Ishikawa (cell line): ENCODE data around the gene RIMS4.

Experiments used
- CEBPB ChIP-seq: IDR thresholded peaks from 2 replicates; pipeline ENCODE4 v1.6.1; 2012
- CREB1 ChIP-seq: IDR thresholded peaks from 2 replicates; pipeline ENCODE4 v1.6.1; 2012; ENCODE audit warnings: low read depth
- EGR1 ChIP-seq: IDR thresholded peaks from 2 replicates; pipeline ENCODE4 v1.6.1; 2012
- EP300 ChIP-seq: IDR thresholded peaks from 2 replicates; pipeline ENCODE4 v1.6.1; 2012; ENCODE audit warnings: borderline replicate concordance
- FOXM1 ChIP-seq: IDR thresholded peaks from 2 replicates; pipeline ENCODE4 v1.6.1; 2012; ENCODE audit warnings: low read depth, borderline replicate concordance
- MAX ChIP-seq: IDR thresholded peaks from 2 replicates; pipeline ENCODE4 v1.6.1; 2012
- NFIC ChIP-seq: IDR thresholded peaks from 2 replicates; pipeline ENCODE4 v1.6.1; 2012
- RAD21 ChIP-seq: IDR thresholded peaks from 2 replicates; pipeline ENCODE4 v1.6.1; 2012; ENCODE audit warnings: low read depth
- TAF1 ChIP-seq: IDR thresholded peaks from 2 replicates; pipeline ENCODE4 v1.6.1; 2012; ENCODE audit warnings: low read depth, mild to moderate bottlenecking
- TCF12 ChIP-seq: IDR thresholded peaks from 2 replicates; pipeline ENCODE4 v1.6.1; 2012; ENCODE audit warnings: low read depth
- TEAD4 ChIP-seq: IDR thresholded peaks from 2 replicates; pipeline ENCODE4 v1.6.1; 2012
- YY1 ChIP-seq: IDR thresholded peaks from 2 replicates; pipeline ENCODE4 v1.6.1; 2012; ENCODE audit warnings: low read depth
- ZBTB7A ChIP-seq: IDR thresholded peaks from 2 replicates; pipeline ENCODE4 v1.6.1; 2012; ENCODE audit warnings: low read depth
- TF ChIP-seq, protein P1 (sequence below): IDR thresholded peaks from 2 replicates; pipeline ENCODE4 v1.6.1; 2012; ENCODE audit warnings: low read depth, mild to moderate bottlenecking
- TF ChIP-seq, protein P2 (sequence below): IDR thresholded peaks from 2 replicates; pipeline ENCODE4 v1.6.1; 2012

RIMS4 gene

GRCh38 chr20:44781118-44781517 lies 29.2 kb downstream of the RIMS4 start:
- TF ChIP-seq CEBPB = no peak
- no peak for TF ChIP-seq TAF1
- TF ChIP-seq FOXM1 = no peak
- TF ChIP-seq RAD21 = no peak
- TF ChIP-seq EGR1 = no peak
- TF ChIP-seq TCF12 = no peak
- no peak for TF ChIP-seq MAX
- TF ChIP-seq YY1 = no peak
- no peak for TF ChIP-seq TEAD4
- no peak for TF ChIP-seq EP300
- no peak for TF ChIP-seq NFIC
- TF ChIP-seq, protein P1, sequence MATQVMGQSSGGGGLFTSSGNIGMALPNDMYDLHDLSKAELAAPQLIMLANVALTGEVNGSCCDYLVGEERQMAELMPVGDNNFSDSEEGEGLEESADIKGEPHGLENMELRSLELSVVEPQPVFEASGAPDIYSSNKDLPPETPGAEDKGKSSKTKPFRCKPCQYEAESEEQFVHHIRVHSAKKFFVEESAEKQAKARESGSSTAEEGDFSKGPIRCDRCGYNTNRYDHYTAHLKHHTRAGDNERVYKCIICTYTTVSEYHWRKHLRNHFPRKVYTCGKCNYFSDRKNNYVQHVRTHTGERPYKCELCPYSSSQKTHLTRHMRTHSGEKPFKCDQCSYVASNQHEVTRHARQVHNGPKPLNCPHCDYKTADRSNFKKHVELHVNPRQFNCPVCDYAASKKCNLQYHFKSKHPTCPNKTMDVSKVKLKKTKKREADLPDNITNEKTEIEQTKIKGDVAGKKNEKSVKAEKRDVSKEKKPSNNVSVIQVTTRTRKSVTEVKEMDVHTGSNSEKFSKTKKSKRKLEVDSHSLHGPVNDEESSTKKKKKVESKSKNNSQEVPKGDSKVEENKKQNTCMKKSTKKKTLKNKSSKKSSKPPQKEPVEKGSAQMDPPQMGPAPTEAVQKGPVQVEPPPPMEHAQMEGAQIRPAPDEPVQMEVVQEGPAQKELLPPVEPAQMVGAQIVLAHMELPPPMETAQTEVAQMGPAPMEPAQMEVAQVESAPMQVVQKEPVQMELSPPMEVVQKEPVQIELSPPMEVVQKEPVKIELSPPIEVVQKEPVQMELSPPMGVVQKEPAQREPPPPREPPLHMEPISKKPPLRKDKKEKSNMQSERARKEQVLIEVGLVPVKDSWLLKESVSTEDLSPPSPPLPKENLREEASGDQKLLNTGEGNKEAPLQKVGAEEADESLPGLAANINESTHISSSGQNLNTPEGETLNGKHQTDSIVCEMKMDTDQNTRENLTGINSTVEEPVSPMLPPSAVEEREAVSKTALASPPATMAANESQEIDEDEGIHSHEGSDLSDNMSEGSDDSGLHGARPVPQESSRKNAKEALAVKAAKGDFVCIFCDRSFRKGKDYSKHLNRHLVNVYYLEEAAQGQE = no peak

DNA sequence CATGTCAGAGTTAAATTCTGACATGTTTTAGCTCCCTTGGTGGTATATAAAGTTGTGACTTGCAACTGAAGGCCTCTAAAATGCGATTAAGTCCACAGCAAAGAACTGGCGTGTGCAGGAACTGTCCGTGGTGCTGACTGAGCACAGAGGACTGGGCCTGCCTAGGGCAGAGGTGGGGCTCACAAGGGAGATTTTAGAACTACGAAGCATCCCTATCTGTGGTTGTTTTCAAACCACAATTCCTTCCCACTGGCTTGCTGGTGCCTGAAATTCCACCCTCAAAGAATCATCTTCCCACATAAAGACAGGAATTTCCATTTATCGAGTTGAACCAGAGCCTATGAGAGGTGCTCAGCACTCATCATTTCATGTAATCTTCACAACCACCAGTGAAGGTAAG lies 30.1 kb downstream of the RIMS4 start:
- TF ChIP-seq FOXM1 (no peak), EGR1 (no peak), MAX (peak; percentile 39; the same call in 1 of the 2 replicates), RAD21 (peak; percentile 10; the same call in 1 of the 2 replicates), CREB1 (no peak)
- TF ChIP-seq, protein P1 = peak; percentile 99

DNA sequence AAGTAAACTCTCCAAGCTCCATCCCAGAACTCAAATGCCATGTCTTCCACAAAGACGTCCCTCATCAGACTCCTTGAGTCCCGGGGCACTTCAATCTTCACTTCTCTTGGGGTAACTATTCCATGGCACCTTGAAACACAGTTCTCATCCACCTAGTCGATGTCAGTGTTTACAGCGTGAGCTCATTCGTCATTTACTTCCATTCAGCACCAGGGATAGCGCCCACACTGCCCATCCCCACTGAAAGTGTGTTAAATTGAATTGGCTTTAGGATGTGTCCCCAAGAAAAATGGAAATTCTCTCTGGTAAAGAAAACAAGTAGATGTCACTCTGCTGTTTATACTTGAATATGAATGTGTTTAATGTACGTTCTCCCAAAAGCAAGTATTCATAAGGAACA lies 33.4 kb downstream of the RIMS4 start:
- TF ChIP-seq, protein P2, sequence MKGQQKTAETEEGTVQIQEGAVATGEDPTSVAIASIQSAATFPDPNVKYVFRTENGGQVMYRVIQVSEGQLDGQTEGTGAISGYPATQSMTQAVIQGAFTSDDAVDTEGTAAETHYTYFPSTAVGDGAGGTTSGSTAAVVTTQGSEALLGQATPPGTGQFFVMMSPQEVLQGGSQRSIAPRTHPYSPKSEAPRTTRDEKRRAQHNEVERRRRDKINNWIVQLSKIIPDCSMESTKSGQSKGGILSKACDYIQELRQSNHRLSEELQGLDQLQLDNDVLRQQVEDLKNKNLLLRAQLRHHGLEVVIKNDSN = no peak
- TF ChIP-seq, protein P1 = peak; percentile 98
- TF ChIP-seq TAF1 (no peak), TEAD4 (no peak)

GRCh38 chr20:44773070-44773829 lies 37.1 kb downstream of the RIMS4 start:
- no peak for TF ChIP-seq TAF1
- TF ChIP-seq, protein P1 = no peak
- TF ChIP-seq NFIC = no peak
- TF ChIP-seq TCF12 = no peak
- no peak for TF ChIP-seq YY1
- no peak for TF ChIP-seq EP300
- TF ChIP-seq MAX = no peak
- no peak for TF ChIP-seq EGR1
- no peak for TF ChIP-seq RAD21
- no peak for TF ChIP-seq TEAD4
- no peak for TF ChIP-seq FOXM1
- TF ChIP-seq CREB1 = no peak
- TF ChIP-seq ZBTB7A = no peak
- TF ChIP-seq CEBPB = no peak
- TF ChIP-seq, protein P2 = no peak
